Posterior vena cava (tissue), 2 donors: ENCODE results near the gene TLR2. TPM values are rescaled to one million over a fixed set of nuclear protein-coding genes. Genes with fewer than 3 reads are reported as not detected.

Experiments
- DNase-seq: peaks from one replicate; pipeline ENCODE4 v3.0.0-alpha.2; 2020; ENCODE audit warnings: low spot score
- intact Hi-C, 2 donors: fragments of 100-400 bp; cut with DNase I; formaldehyde crosslinking; loops; one replicate each; pipeline versions ENCODE4 v1.14.1 to v1.14.2; 2022 to 2023
- total RNA-seq, 2 donors: library from RNA; stranded (reverse); fragmentation: NEBNext Ultra II Directional; extraction: Animal tissue kit (Norgen Biotek cat#: 25700); gene quantifications; one replicate each; pipeline ENCODE4 v1.2.1, GENCODE V29; 2021
- donor health status: DM: yes; HTN: yes; CAD: no.
- donor health status: DM: yes; HTN: yes; CAD: no.

Gene TLR2
- total RNA-seq, 2 donors from 2014 or later, result 38.5 to 39.8 TPM

- DNase-seq, result no peak
- intact Hi-C loops, result no loop called here
Observed at GRCh38 chr4:153724606-153725005, 40.5 kb downstream of the TLR2 start.

GRCh38 chr4:153725136-153725830, 41.2 kb downstream of the TLR2 start:
- DNase-seq, result no peak
- intact Hi-C loops, result no loop called here

- intact Hi-C loops, result no loop called here
Observed at GRCh38 chr4:153725831-153726154, 41.7 kb downstream of the TLR2 start.

GRCh38 chr4:153728151-153728550, 44.1 kb downstream of the TLR2 start:
- DNase-seq, result no peak
- intact Hi-C loops, result no loop called here

More at GRCh38 chr4:153725831-153726154, 41.7 kb downstream of the TLR2 start:
- no peak for DNase-seq

GRCh38 chr4:153728660-153729059, 44.6 kb downstream of the TLR2 start:
- DNase-seq, result no peak
- intact Hi-C loops, result no loop called here

GRCh38 chr4:153729895-153730294, 45.8 kb downstream of the TLR2 start:
- DNase-seq, result no peak

GRCh38 chr4:153731239-153731638, 47.2 kb downstream of the TLR2 start:
- intact Hi-C loops, result no loop called here
- no peak for DNase-seq

More at GRCh38 chr4:153729895-153730294, 45.8 kb downstream of the TLR2 start:
- intact Hi-C loops, result no loop called here

- no peak for DNase-seq
- intact Hi-C loops, result no loop called here
Observed at GRCh38 chr4:153733751-153734448, 49.8 kb downstream of the TLR2 start.

- intact Hi-C loops, result no loop called here
- DNase-seq, result no peak
Observed at GRCh38 chr4:153735906-153736461, 51.9 kb downstream of the TLR2 start.

GRCh38 chr4:153741541-153741940, 57.5 kb downstream of the TLR2 start:
- intact Hi-C loops, result loop anchor here in 1 of 2 donors (10.0 kb wide), 1 partner anchor 107 kb away; no protein-coding TSS in a partner anchor

GRCh38 chr4:153745651-153746050, 61.6 kb downstream of the TLR2 start:
- no peak for DNase-seq
- intact Hi-C loops, result loop anchor here (5.0 to 10.0 kb wide), 2 partner anchors 103 to 111 kb away; no protein-coding TSS in a partner anchor

More at GRCh38 chr4:153741541-153741940, 57.5 kb downstream of the TLR2 start:
- no peak for DNase-seq

- DNase-seq, result no peak
- intact Hi-C loops, result loop anchor here (5.0 to 10.0 kb wide), 2 partner anchors 105 to 113 kb away; no protein-coding TSS in a partner anchor
Observed at GRCh38 chr4:153747406-153747955, 63.4 kb downstream of the TLR2 start.

GRCh38 chr4:153748378-153748777, 64.3 kb downstream of the TLR2 start:
- peak; percentile 90 for DNase-seq
- intact Hi-C loops, result loop anchor here (5.0 to 10.0 kb wide), 2 partner anchors 106 to 114 kb away; no protein-coding TSS in a partner anchor

GRCh38 chr4:153750197-153750817, 66.2 kb downstream of the TLR2 start:
- intact Hi-C loops, result no loop called here
- no peak for DNase-seq

- no peak for DNase-seq
- intact Hi-C loops, result no loop called here
Observed at GRCh38 chr4:153755186-153755585, 71.1 kb downstream of the TLR2 start.

Other genes starting within 250 kb of the TLR2 start
- 10 to 100 TPM; 11.4 to 12.0 TPM for gene TMEM131L, start 217.9 kb upstream of the TLR2 start, total RNA-seq
- gene RNF175, start 75.7 kb downstream of the TLR2 start, total RNA-seq, result under 1 TPM in 1 of 2 donors, not detected in 1; 0.52 TPM
- gene SFRP2, start 104.8 kb downstream of the TLR2 start, total RNA-seq, result 100 to 1,000 TPM; 157 to 313 TPM